ENCODE data around the gene PLEKHG5.
"Not testable (repeated sequence)": the region's sequence is repeated elsewhere in the genome, so short reads cannot be mapped to it uniquely, and the experiment has no call there.

DNA sequence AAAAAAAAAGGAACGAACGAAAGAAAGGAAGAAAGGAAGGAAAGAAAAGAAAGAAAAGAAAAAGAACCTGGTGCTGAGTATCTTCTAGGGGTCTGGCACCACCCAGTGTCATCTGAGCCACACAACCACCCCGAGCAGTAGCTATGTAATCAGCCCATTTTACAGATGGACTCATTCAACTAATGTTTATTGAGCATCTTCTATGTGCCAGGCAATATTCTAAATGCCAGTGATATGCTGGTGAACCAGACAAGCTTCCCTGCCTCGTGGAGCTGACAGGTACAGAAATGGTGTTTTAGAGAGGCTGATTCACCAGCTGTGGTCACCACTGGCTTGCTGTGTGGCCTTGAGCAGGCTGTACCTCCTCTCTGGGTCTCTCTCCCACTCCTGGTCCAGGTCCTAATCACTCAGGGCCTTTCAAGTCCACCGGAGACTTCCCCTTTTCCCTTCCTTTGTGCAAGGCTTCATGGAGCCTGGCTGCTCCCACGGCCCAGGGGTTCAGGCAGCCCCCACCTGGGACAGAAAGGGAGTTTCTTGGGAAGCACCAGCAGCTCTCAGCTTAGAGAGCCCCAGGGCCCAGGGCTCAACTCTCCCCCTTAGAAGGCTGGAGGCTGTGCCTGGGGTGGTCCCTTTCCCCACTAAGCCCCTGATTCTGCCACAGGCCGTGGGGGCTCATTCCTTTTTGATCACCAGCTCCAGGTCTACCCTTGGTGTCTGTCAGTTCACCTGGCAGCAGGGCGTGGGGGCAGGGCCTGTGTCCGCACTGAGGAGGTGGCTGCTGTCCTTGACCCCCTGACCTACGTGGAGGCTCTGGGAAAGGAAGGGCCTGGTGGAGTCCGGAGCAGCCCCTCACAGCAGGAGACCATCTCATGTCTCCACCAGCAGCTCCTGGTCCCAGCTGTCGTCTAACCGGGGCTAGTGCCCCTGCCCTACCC, 59.6 kb downstream of the PLEKHG5 start:
- TF ChIP-seq, protein P1, sequence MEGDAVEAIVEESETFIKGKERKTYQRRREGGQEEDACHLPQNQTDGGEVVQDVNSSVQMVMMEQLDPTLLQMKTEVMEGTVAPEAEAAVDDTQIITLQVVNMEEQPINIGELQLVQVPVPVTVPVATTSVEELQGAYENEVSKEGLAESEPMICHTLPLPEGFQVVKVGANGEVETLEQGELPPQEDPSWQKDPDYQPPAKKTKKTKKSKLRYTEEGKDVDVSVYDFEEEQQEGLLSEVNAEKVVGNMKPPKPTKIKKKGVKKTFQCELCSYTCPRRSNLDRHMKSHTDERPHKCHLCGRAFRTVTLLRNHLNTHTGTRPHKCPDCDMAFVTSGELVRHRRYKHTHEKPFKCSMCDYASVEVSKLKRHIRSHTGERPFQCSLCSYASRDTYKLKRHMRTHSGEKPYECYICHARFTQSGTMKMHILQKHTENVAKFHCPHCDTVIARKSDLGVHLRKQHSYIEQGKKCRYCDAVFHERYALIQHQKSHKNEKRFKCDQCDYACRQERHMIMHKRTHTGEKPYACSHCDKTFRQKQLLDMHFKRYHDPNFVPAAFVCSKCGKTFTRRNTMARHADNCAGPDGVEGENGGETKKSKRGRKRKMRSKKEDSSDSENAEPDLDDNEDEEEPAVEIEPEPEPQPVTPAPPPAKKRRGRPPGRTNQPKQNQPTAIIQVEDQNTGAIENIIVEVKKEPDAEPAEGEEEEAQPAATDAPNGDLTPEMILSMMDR (IDR thresholded peaks at IDR 0.05), result not testable (repeated sequence)
- TF ChIP-seq POLR2A (IDR thresholded peaks at IDR 0.05), result not testable (repeated sequence)

Data from vagina (tissue), 2 donors.